NCI-H1048 (cell line): ENCODE data around the gene EML4.

Experiments
- DNase-seq: peaks from one replicate; lab custom pipeline; 2025; lab: John Stamatoyannopoulos, UW

The EML4 gene

GRCh38 chr2:42307180-42307579 is 138.0 kb downstream of the EML4 start:
- DNase-seq = no peak

DNA sequence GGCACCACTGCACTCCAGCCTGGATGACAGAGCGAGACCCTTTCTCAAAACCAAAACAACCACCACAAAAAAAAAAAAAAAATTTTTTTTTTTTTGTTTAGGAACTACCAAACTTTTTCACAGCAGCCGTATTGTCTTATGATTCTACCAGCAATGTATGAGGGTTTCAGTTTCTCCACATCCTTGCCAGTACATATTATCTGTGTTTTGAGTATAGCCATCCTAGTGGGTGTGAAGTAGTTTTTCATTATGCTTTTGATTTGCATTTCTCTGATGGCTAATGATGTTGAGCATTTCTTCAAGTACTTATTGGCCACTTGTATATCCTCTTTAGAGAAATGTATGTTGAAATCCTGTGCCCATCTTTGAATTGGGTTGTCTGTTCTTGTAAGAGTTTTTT is 140.2 kb downstream of the EML4 start:
- DNase-seq = no peak

DNA sequence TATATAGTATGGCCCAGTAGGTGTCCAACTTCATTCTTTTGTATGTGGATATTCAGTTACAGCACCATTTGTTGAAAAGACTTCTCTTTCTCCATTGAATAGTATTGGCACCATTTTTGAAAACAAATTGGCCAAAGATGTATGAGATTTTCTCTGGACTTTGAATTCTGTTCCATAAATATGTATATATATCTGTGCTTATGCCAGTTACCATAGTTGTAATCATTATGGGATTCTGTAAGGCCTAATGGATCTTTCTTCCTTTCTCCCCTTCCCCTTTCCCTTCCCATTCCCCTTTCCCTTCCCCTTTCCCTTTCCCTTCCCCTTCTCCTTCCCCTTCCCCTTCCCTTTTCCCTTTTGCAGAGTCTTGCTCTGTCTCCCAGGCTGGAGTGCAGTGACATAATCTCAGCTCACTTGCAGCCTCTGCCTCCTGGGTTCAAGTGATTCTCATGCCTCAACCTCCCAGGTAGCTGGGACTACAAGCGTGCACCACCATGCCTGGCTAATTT is 140.9 kb downstream of the EML4 start:
- no peak for DNase-seq

- DNase-seq = no peak
These were observed 143.0 kb downstream of the EML4 start for GRCh38 chr2:42312106-42312505.

GRCh38 chr2:42314892-42315468 is 145.8 kb downstream of the EML4 start:
- DNase-seq = no peak

GRCh38 chr2:42315844-42316470 is 146.8 kb downstream of the EML4 start:
- DNase-seq = no peak

GRCh38 chr2:42316910-42317309 is 147.8 kb downstream of the EML4 start:
- no peak for DNase-seq

DNA sequence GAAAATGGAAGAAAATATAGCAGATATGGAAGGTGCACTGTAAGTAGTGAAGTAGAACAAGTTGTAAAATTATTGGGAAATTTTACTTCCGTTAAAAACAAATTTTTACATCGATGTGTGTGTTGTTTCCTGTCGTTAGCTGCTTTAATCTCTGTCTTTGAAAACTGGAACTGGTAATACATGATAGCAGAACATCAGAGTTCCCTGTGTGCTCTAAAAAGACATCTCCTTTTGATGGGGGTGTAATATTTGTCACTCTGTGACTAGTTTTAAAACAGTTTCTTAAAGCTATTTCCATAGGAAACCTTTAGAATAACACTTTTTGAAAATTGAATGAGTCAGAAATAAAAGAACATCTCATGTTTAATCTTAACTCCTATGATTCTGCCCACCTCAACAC is 148.3 kb downstream of the EML4 start:
- no peak for DNase-seq

DNA sequence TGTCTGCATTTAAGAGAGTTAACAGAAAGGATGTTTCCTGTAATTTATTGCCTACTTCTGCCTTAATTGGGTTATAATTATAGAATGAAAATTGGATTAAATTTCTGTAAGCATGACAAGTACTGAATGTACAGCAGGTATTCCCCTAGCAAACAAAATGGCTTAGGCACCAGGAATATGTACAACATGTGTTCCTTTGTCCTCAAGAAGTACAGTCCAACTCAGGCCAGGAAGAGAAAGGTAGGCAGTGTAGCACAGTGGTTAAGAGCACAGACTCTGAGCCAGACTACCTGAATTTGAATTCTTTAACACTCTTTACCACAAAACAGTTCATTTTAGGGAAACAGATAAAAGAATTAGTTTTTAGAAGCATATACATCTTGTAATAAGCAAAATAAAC is 148.8 kb downstream of the EML4 start:
- DNase-seq = no peak

- DNase-seq = no peak
These were observed 150.1 kb downstream of the EML4 start for GRCh38 chr2:42319265-42319664.

GRCh38 chr2:42321452-42322064 is 152.4 kb downstream of the EML4 start:
- no peak for DNase-seq

- DNase-seq = no peak
These were observed 155.1 kb downstream of the EML4 start for GRCh38 chr2:42324244-42324643.

GRCh38 chr2:42324949-42325348 is 155.8 kb downstream of the EML4 start:
- no peak for DNase-seq

DNA sequence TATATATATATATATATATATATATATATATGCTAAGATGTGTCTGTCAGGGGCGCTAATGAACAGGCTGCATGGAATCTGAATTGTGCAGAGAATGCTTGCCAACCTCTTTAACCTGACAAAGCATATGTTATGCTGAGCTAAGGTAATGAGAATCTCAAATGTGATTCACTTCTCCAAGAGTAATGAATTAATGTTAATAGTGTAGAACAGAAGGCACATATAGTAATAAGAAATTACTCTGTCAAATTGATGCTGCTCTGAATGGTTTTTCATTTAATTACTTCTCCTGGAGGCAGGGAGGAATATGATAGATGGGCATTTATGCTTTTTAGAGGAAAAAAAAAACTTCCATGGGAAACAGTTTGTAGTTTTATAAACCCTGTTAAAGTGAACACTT is 156.5 kb downstream of the EML4 start:
- DNase-seq = no peak

GRCh38 chr2:42327125-42327524 is 158.0 kb downstream of the EML4 start:
- DNase-seq = no peak

GRCh38 chr2:42328148-42328833 is 159.1 kb downstream of the EML4 start:
- DNase-seq = no peak

DNA sequence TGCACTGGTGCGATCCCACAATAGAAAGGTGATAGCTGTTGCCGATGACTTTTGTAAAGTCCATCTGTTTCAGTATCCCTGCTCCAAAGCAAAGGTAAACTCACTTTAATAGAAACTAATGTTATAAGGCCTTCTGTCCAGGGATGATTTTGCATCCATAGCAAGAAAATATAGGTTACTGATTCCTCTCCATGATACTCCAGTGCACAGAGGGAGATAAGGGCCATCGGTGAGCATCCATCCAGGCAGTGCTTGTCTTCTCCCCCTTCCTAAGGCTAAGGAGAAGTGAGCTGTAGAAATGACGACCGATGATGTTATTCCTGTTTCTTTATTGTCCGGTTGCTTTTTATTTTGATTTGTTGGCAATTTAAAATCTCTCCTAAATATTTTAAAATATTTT is 159.8 kb downstream of the EML4 start:
- no peak for DNase-seq

GRCh38 chr2:42329736-42330135 is 160.6 kb downstream of the EML4 start:
- no peak for DNase-seq

DNA sequence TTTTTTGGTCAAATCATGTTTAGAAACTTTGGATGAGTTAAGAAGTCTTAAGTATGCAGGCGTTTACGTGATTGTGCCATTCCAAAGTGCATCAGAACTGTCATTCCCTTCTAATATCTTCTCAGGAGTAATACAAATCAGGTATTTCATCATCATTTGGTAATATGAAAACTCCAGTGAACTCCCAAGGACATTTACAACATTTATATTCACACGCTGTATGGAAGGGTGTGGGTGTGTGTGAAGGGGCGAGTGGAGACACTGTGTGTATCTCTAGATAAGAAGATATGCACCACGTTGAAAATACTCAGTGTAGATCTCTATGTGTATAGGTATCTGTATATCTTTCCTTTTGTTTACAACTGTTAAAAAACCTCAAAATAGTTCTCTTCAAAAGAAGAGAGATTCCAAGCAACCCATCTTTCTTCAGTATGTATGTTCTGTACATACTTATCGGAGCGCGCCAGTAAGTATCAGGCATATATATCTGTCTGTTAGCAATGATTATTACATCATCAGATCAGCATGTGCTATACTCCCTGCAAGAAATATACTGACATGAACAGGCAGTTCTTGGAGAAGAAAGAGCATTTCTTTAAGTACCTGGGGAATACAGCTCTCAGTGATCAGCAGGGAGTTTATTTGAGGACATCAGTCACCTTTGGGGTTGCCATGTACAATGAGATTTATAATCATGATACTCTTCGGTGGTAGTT is 162.6 kb downstream of the EML4 start:
- DNase-seq = no peak

GRCh38 chr2:42332575-42332974 is 163.4 kb downstream of the EML4 start:
- no peak for DNase-seq

DNA sequence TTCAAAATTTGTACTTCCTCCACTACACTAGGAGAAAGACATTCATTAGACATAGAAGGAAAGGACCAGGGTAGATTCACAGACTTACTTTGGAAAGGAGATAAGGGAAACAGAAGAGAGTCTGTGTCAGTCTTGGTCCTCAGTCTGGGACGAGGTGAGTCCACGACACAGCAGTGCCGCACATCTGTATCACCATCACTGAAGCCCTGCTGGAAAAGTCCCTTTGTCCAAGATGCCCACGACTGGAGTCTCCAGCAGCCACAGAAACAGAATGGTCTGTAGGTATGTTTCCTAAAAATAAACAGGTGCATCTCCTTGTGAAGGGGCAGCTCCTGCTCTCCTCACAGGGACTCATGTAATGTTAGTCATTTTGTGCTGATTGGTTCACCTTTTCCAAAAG is 164.4 kb downstream of the EML4 start:
- DNase-seq = no peak

DNA sequence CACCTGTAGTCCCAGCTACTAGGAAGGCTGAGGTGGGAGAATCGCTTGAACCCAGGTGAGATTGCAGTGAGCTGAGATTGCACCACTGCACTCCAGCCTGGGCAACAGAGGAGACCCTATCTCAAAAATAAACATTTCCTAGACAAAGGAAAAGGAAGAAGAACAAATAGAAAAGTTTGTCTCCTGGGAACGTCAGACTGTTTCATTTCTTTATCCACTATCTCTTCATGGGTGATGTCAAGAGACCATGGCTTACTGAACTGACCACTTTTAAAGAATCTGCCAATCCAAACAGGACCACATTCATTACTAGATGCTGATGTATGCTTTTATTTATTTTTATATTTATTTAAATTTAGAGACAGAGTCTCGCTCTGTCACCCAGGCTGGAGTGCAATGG is 165.1 kb downstream of the EML4 start:
- no peak for DNase-seq
